ENCODE results near the gene PPP1R14C.

PPP1R14C gene

GRCh38 chr6:150271501-150272263 lies 128.8 kb downstream of the PPP1R14C start:
- TF ChIP-seq CTCF (conservative IDR thresholded peaks at IDR 0.05; ENCODE audit: low read depth, low read length): no peak

GRCh38 chr6:150272264-150272975 lies 129.6 kb downstream of the PPP1R14C start:
- Histone ChIP-seq H2AFZ (ENCODE audit: low read depth) (no peak overlapping the region), H3K9ac (no peak overlapping the region), H4K20me1 (ENCODE audit: insufficient read depth) (no peaks in the 10 kb centered on the region), H3K79me2 (ENCODE audit: insufficient read depth, low read depth) (no peaks in the 10 kb centered on the region), H3K4me3 (IDR thresholded peaks at IDR 0.05; ENCODE audit: insufficient read depth, low read depth, low read length) (no peak overlapping the region), H3K4me2 (no peak overlapping the region), H3K27me3 (ENCODE audit: insufficient read depth, low read depth) (no peaks in the 10 kb centered on the region), H3K36me3 (ENCODE audit: insufficient read depth) (no peaks in the 10 kb centered on the region), H3K27ac (no peak overlapping the region), H3K4me1 (ENCODE audit: low read depth, poor library complexity, severe bottlenecking) (no peaks in the 10 kb centered on the region)
- TF ChIP-seq CTCF (conservative IDR thresholded peaks at IDR 0.05; ENCODE audit: low read depth, low read length): no peak

More at GRCh38 chr6:150271501-150272263, 128.8 kb downstream of the PPP1R14C start:
- Histone ChIP-seq H3K4me3 (IDR thresholded peaks at IDR 0.05; ENCODE audit: insufficient read depth, low read depth, low read length) (no peak overlapping the region), H3K27ac (no peak overlapping the region), H3K9ac (no peak overlapping the region), H3K4me2 (no peak overlapping the region), H3K4me1 (ENCODE audit: low read depth, poor library complexity, severe bottlenecking) (no peaks in the 10 kb centered on the region), H3K36me3 (ENCODE audit: insufficient read depth) (no peaks in the 10 kb centered on the region), H2AFZ (ENCODE audit: low read depth) (no peak overlapping the region), H4K20me1 (ENCODE audit: insufficient read depth) (no peaks in the 10 kb centered on the region), H3K79me2 (ENCODE audit: insufficient read depth, low read depth) (no peaks in the 10 kb centered on the region), H3K27me3 (ENCODE audit: insufficient read depth, low read depth) (no peaks in the 10 kb centered on the region)

GRCh38 chr6:150272976-150273315 lies 130.1 kb downstream of the PPP1R14C start:
- Histone ChIP-seq H3K27ac (no peak overlapping the region), H3K27me3 (ENCODE audit: insufficient read depth, low read depth) (no peaks in the 10 kb centered on the region), H3K79me2 (ENCODE audit: insufficient read depth, low read depth) (no peaks in the 10 kb centered on the region), H3K4me2 (no peak overlapping the region), H4K20me1 (ENCODE audit: insufficient read depth) (no peaks in the 10 kb centered on the region), H2AFZ (ENCODE audit: low read depth) (no peak overlapping the region), H3K4me1 (ENCODE audit: low read depth, poor library complexity, severe bottlenecking) (no peaks in the 10 kb centered on the region), H3K4me3 (IDR thresholded peaks at IDR 0.05; ENCODE audit: insufficient read depth, low read depth, low read length) (no peak overlapping the region), H3K9ac (no peak overlapping the region), H3K36me3 (ENCODE audit: insufficient read depth) (no peaks in the 10 kb centered on the region)
- TF ChIP-seq CTCF (conservative IDR thresholded peaks at IDR 0.05; ENCODE audit: low read depth, low read length): no peak

GRCh38 chr6:150273457-150274309 lies 130.8 kb downstream of the PPP1R14C start:
- no peak overlapping the region for H3K27ac ChIP-seq

More at GRCh38 chr6:150273457-150274309, 130.8 kb downstream of the PPP1R14C start:
- H4K20me1 ChIP-seq (ENCODE audit: insufficient read depth): no peaks in the 10 kb centered on the region
- no peak overlapping the region for H3K4me3 ChIP-seq (IDR thresholded peaks at IDR 0.05; ENCODE audit: insufficient read depth, low read depth, low read length)
- H2AFZ ChIP-seq (ENCODE audit: low read depth): no peak overlapping the region
- H3K9ac ChIP-seq: no peak overlapping the region
- H3K27me3 ChIP-seq (ENCODE audit: insufficient read depth, low read depth): no peaks in the 10 kb centered on the region
- no peaks in the 10 kb centered on the region for H3K36me3 ChIP-seq (ENCODE audit: insufficient read depth)
- no peak for TF ChIP-seq CTCF (conservative IDR thresholded peaks at IDR 0.05; ENCODE audit: low read depth, low read length)
- H3K79me2 ChIP-seq (ENCODE audit: insufficient read depth, low read depth): no peaks in the 10 kb centered on the region
- H3K4me1 ChIP-seq (ENCODE audit: low read depth, poor library complexity, severe bottlenecking): no peaks in the 10 kb centered on the region
- H3K4me2 ChIP-seq: no peak overlapping the region
